ENCODE measurements around the gene PNMT.

The PNMT gene

DNA sequence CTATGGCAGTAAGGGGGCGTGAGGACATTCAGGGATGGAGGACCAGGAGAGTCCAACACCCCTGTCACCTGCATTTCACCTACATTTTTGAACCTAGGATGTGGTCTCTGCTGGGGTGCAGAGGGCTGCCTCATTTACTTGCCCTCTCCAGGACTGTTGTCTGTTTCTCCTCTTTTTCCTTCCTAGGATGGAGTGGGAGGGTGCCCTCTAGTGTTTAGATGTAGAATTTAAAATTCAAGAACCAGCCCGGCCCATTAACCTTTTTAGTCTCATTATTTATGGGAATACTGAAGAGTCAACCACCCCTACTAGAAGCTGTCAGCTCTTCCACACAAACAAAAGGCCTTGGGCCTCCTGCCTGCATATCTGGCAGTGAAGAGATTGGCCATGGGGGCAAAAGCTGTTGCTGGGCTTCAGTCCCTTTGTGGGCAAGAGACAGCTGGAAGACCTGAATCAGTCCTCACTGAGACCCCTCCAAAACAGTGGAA is 33.8 kb upstream of the PNMT start:
- H3K27ac ChIP-seq, result no peak overlapping the region
- no peak overlapping the region for H3K4me3 ChIP-seq
- DNase-seq (ENCODE audit: low spot score), result no peak
- TF ChIP-seq, protein P1, sequence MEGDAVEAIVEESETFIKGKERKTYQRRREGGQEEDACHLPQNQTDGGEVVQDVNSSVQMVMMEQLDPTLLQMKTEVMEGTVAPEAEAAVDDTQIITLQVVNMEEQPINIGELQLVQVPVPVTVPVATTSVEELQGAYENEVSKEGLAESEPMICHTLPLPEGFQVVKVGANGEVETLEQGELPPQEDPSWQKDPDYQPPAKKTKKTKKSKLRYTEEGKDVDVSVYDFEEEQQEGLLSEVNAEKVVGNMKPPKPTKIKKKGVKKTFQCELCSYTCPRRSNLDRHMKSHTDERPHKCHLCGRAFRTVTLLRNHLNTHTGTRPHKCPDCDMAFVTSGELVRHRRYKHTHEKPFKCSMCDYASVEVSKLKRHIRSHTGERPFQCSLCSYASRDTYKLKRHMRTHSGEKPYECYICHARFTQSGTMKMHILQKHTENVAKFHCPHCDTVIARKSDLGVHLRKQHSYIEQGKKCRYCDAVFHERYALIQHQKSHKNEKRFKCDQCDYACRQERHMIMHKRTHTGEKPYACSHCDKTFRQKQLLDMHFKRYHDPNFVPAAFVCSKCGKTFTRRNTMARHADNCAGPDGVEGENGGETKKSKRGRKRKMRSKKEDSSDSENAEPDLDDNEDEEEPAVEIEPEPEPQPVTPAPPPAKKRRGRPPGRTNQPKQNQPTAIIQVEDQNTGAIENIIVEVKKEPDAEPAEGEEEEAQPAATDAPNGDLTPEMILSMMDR (IDR thresholded peaks at IDR 0.05), result peak; percentile 73

DNA sequence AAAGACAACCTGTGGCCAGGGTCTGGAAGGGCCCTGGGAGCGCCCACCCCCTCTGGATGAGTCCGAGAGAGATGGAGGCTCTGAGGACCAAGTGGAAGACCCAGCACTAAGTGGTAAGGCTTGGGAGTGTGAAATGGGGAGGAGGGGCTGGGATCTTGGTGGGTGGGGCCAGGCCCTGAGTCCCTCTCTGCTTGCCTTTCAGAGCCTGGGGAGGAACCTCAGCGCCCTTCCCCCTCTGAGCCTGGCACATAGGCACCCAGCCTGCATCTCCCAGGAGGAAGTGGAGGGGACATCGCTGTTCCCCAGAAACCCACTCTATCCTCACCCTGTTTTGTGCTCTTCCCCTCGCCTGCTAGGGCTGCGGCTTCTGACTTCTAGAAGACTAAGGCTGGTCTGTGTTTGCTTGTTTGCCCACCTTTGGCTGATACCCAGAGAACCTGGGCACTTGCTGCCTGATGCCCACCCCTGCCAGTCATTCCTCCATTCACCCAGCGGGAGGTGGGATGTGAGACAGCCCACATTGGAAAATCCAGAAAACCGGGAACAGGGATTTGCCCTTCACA is 32.6 kb upstream of the PNMT start:
- TF ChIP-seq, protein P1 (IDR thresholded peaks at IDR 0.05), result no peak
- Histone ChIP-seq H3K4me3 (no peak overlapping the region), H3K27ac (peak overlapping the region in 1 of 2 donors; percentile 97)
- no peak for DNase-seq (ENCODE audit: low spot score)

DNA sequence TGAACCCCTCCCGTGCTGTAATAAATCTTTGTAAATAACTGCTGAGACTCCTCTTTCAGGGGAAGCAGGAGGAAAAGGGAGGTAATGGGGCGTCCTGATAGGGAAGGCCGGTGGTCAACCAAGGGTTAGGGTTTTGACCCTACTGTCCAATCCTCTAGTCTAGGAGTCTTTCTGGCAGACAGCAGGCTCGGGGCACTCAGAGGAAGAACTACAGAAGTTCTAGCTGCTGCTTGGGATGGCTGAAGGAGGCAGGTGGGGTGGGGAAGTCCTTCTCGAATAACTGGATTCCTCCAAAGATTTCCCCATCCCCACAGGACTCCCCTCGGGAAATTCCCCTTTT is 31.7 kb upstream of the PNMT start:
- TF ChIP-seq, protein P1 (IDR thresholded peaks at IDR 0.05), result no peak
- DNase-seq (ENCODE audit: low spot score), result no peak
- Histone ChIP-seq H3K4me3 (peak overlapping the region; percentile 99), H3K27ac (peak overlapping the region; percentile 80 to 97)

DNA sequence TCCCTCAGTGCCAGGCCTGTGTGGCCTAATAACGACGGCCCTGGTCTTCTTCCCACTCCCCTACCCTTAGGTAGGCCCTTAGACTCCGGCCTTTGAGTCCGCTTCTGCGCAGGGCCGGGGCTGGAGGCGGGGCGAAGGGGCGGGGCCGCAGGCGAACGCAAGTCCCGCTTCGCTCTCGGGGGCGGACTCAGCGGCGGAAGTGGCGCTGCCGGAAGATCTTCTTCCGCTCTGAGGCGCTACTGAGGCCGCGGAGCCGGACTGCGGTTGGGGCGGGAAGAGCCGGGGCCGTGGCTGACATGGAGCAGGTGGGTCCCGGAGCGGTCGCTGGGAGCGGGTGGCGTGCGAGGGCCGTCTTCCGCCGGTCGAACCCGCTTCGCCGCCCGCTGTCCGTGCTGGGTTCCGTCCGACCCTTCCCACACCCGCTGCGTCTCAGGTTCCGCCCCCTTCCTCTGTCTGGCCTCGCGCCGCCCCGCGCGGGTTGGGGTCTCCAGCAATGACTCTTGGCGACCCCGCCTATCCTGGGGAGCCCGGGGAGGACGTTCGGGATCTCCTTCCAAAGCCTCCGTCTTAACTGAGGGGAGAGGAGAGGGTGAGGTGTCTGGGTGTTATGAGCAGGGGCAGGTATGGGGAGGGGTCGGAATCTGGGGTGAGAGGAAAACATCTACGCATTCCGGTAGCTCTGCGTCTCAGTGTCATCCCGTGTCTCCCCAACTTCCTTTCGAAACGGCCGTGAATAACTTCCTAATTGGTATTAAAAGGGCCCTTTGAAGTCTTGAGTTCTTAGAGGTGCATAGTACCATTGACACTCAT is 31.1 kb upstream of the PNMT start, which contains the start of gene STARD3:
Gene STARD3 (plus strand): TSS at position 218 of the 810 bp plus-strand sequence. CDS start 16,388 bp downstream, outside the sequence.
- peak within 1 kb of the TSS; percentile 80 to 97 for H3K27ac ChIP-seq
- DNase-seq (ENCODE audit: low spot score), result peak; percentile 92
- TF ChIP-seq, protein P1 (IDR thresholded peaks at IDR 0.05), result no peak
- H3K4me3 ChIP-seq, result peak within 1 kb of the TSS; percentile 99

DNA sequence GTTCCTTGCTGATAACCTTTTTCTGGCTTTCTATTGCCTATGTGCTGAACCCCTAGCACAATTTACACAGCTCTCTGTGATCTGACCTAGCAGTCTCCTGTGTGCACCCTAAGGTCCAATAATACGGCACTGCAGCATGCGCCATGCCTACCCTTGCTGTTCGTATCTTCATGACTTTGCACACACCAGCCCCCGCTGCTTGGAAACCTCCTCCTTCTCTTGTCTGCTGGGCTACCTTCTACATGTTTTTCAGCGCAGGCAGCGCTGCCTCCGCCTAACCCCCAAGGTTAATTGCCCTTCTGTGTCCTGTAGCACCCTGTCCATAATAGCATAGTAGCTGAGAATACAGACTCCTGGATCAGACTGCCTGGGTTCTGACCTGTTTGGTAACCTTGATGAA is 29.9 kb upstream of the PNMT start:
- no peak for DNase-seq (ENCODE audit: low spot score)
- peak overlapping the region; percentile 99 for H3K4me3 ChIP-seq
- no peak overlapping the region for H3K27ac ChIP-seq
- TF ChIP-seq, protein P1 (IDR thresholded peaks at IDR 0.05), result no peak

DNA sequence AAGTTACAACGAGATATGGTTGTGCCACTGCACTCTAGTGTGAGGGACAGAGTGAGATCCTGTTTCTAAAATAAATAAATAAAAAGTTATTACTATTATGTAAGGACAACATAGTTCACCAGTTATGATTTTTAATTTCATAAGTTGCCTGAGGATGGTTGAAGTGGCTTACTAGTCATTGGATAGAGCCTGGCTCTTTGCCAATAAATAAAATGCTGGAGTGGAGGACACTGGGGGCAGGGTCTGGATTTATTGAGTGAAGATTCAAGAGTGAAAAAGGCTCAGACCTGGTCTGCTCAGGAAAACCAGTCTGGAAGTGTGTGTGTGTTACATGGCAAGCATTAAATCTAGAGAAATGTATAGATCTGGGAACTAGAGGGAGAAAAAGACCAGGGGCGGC is 29.2 kb upstream of the PNMT start:
- Histone ChIP-seq H3K4me3 (no peak overlapping the region), H3K27ac (no peak overlapping the region)
- no peak for DNase-seq (ENCODE audit: low spot score)
- TF ChIP-seq, protein P1 (IDR thresholded peaks at IDR 0.05), result no peak

All from coronary artery (tissue), 2 donors.